Measurements from ENCODE around the gene ARHGAP9. TPM values are rescaled to one million over a fixed set of nuclear protein-coding genes. Genes with fewer than 3 reads are reported as not detected.
A peak's percentile ranks its signal among the peaks of the same experiment; 100 is the strongest.

ARHGAP9 gene
- total and polyA plus RNA-seq, 2 of the 8 experiments (the other 6 are each of a cell fraction or from before 2014, with no cell fraction given), result 3.2 to 6.0 TPM

DNA sequence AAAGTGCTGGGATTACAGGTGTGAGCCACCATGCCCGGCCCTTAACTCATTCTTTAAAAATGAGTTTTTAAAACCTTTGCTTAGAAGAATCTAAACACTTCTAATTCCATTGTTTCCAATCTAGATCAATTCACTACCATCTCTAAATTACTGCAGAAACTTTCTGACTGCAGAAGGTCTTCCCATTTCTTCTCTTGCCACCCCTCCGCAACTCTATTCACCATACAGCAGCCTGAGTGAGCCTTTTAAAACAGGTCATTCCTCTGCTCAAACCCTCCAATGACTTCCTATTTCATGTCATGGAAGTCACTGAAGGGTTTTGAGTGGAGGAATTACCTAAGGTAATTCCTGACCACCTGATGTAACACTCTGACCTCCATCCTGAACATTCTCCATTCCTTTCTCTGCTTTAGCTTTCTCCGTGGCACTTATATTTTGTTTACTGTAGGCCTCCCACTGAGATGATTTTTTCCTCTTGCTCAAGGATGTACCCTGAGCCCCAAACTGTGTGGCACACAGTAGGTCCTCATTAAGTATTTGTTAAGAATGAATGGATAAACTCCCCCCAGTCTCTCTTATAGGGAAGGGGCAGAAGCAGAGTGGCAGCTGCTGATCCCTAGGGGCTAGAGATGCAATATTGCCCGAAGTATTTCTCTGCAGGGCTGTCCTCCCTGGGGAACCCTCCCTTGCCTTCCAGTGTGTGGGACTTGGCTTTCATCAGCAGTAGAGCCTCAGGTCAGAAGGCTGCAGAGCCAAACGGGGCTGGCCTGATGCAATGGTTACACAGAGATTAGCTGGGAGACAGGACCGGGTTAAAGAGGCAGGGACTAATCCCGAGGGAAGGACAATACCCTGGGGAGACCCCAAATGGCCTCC, 39.5 kb upstream of the ARHGAP9 start:
- peak overlapping the region; percentile 86 for H2BK5ac ChIP-seq (ENCODE audit: low read depth, low read length)
- no peak overlapping the region for H2AFZ ChIP-seq (ENCODE audit: low read length)
- no peak overlapping the region; the same call in 1 of the 2 replicates for H2BK12ac ChIP-seq (ENCODE audit: low read depth, low read length)
- H4K91ac ChIP-seq (replicated peaks; ENCODE audit: insufficient read length, low read length), result no peak overlapping the region
- H3K56ac ChIP-seq (replicated peaks; ENCODE audit: insufficient read length, low read depth, low read length), result no peak overlapping the region
- peaks cover 8 to 24% (median 14%) of the 10 kb centered on the region in 4 experiments for H3K4me1 ChIP-seq (replicated peaks in 1 of 4; ENCODE audit: control insufficient read depth in 3 of 4, insufficient read depth in 4 of 4, low read length in 3 of 4)
- FAIRE-seq (no peak), DNase-seq (ENCODE audit: low read depth in 1 of 2, low spot score in 2 of 2) (no peak)
- no peaks in the 10 kb centered on the region for H3K27me3 ChIP-seq (replicated peaks in 1 of 4; ENCODE audit: control insufficient read depth in 3 of 4, extremely low read depth in 1 of 4, insufficient read depth in 3 of 4, low read length in 3 of 4)
- H3K23me2 ChIP-seq (ENCODE audit: low read depth, low read length), result peaks cover 19% of the 10 kb centered on the region
- peaks cover 7 to 21% of the 10 kb centered on the region in 2 experiments for H4K20me1 ChIP-seq (replicated peaks in 1 of 2; ENCODE audit: control insufficient read depth in 1 of 2, insufficient read depth in 2 of 2, low read length in 2 of 2)
- no peaks in the 10 kb centered on the region for H3K9me3 ChIP-seq (ENCODE audit: insufficient read depth in 2 of 2, low read depth in 1 of 2, low read length in 1 of 2)
- no peak overlapping the region for H4K5ac ChIP-seq (ENCODE audit: insufficient read length, low read depth, low read length)
- no peak overlapping the region for H2AK5ac ChIP-seq (ENCODE audit: low read depth, low read length)
- peak overlapping the region; percentile 65 for H3K18ac ChIP-seq (ENCODE audit: extremely low read depth, low read length)
- no peak overlapping the region for H3K23ac ChIP-seq (ENCODE audit: insufficient read length)
- peak overlapping the region; percentile 80 to 94 (median 86) for H3K4me3 ChIP-seq (ENCODE audit: extremely low read depth in 1 of 4, insufficient read depth in 2 of 4, low read depth in 3 of 4, low read length in 4 of 4)
- 41% methylated on average over 7 of the region's 7 CpGs; no CpG with 5 or more reads in 1 of the 2 experiments for WGBS, 2 experiments (ENCODE audit: extremely low coverage in 1 of 2, insufficient coverage in 1 of 2, insufficient read length in 1 of 2, insufficient replicate concordance in 2 of 2, low coverage in 1 of 2, low lambda C conversion rate in 2 of 2, missing lambda C conversion rate in 1 of 2)
- H3K4ac ChIP-seq (replicated peaks; ENCODE audit: insufficient read length, low read depth, low read length), result no peak overlapping the region
- no peak overlapping the region for H2BK20ac ChIP-seq (ENCODE audit: low read length)
- TF ChIP-seq POLR2AphosphoS5 (IDR thresholded peaks at IDR 0.05; ENCODE audit: low read depth, low read length) (0 out of 2 replicates have a peak, but pooled peaks have one; percentile 12), EP300 (IDR thresholded peaks at IDR 0.05; ENCODE audit: borderline replicate concordance in 1 of 2, low read depth in 2 of 2, low read length in 2 of 2) (no peak), SP4 (IDR thresholded peaks at IDR 0.05; ENCODE audit: low read length) (0 out of 2 replicates have a peak, but pooled peaks have one; percentile 25)
- peak overlapping the region; percentile 88 for H3K27ac ChIP-seq (ENCODE audit: low read depth, low read length)
- H2BK15ac ChIP-seq (ENCODE audit: low read length), result no peak overlapping the region
- no peak overlapping the region for H4K8ac ChIP-seq (ENCODE audit: extremely low read depth, insufficient read depth, low read length)
- H3K79me1 ChIP-seq (ENCODE audit: low read depth, low read length), result no peaks in the 10 kb centered on the region; the same call in 1 of the 2 replicates
- H3K14ac ChIP-seq (ENCODE audit: insufficient read length), result no peak overlapping the region
- peak overlapping the region; percentile 81 to 96 for H3K4me2 ChIP-seq (ENCODE audit: insufficient read depth in 1 of 2, low read depth in 2 of 2, low read length in 2 of 2)
- peaks cover 0 to 25% of the 10 kb centered on the region in 2 experiments; a peak in 2 of 4 replicates for H3K79me2 ChIP-seq (ENCODE audit: control insufficient read depth in 1 of 2, insufficient read depth in 2 of 2, low read length in 2 of 2)
- no peak overlapping the region for H2BK120ac ChIP-seq (replicated peaks; ENCODE audit: low read depth, low read length)
- H3K36me3 ChIP-seq (ENCODE audit: control insufficient read depth in 2 of 4, insufficient read depth in 4 of 4, low read length in 3 of 4), result peaks cover 32 to 47% (median 37%) of the 10 kb centered on the region in 4 experiments
- H3K9ac ChIP-seq (replicated peaks in 1 of 4; ENCODE audit: extremely low read depth in 1 of 4, low read depth in 3 of 4, low read length in 3 of 4), result peak overlapping the region; percentile 72 to 98 (median 91)
- CTCF ChIA-PET (ENCODE audit: partially characterized antibody), result interaction anchor here (0.8 to 1.8 kb wide), 3 partner anchors 19 to 223 kb away, joined by 3 to 5 read pairs (median 4); partner anchors contain the start of gene INHBE
- POLR2A ChIA-PET (ENCODE audit: partially characterized antibody), result interaction anchor here (0.8 to 6.0 kb wide), 30 partner anchors 8 to 391 kb away, joined by 3 to 60 read pairs (median 4); partner anchors contain the start of genes ARHGEF25, DCTN2, KIF5A and LRP1

All from H1 (cell line).